Measurements from ENCODE around the gene NOTCH1.

NOTCH1 gene

DNA sequence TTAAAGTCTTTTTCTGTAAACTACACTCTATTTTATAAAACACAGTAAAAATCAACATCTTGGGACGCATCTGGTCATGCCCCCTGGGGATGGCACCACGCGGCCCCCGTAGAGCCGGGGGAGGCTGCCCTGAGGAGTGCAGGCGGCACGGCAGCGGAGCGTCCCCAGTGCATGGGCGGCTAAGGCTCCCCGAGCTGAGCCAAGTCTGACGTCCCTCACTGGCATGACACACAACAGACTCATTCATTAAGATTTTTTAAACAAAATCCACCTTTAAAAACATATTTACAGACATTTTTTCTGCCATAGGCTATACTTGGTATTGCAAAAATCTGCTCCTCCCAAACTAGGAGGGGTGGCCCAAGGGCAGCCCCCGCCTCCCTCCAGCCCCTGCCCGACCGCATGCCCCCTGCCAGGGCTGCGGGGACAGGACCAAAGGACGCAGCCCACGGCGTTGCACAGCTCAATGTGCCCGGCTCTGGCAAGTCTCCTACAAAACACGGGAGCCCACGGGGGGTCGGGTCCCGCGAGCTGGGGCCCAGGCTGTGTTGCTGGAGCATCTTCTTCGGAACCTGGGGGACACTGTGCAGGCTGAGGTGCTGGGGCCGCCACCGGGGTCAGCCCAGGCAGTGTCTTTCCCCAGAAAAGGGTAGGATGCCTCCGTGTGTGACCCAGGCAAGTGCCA, 51.2 kb downstream of the NOTCH1 start:
- peaks cover 0 to 30% of the 10 kb centered on the region in 2 experiments; a peak in 1 of 3 replicates for H3K36me3 ChIP-seq (ENCODE audit: control insufficient read depth in 2 of 2, insufficient read depth in 1 of 2, low read length in 2 of 2)
- ChIA-PET POLR2A (no interaction called here), CTCF (no interaction called here)
- no peak overlapping the region for H3K27ac ChIP-seq (ENCODE audit: extremely low read depth, low read depth, low read length)
- no peaks in the 10 kb centered on the region for H3K4me1 ChIP-seq (ENCODE audit: control insufficient read depth, insufficient read depth, low read length)
- TF ChIP-seq ZBTB49 (tag by site-specific recombination; IDR thresholded peaks at IDR 0.05; ENCODE audit: low read depth) (no peak), ZNF132 (tag by site-specific recombination; IDR thresholded peaks at IDR 0.05; ENCODE audit: borderline replicate concordance) (no peak), SP3 (tag by site-specific recombination; IDR thresholded peaks at IDR 0.05) (no peak), ZNF785 (tag by site-specific recombination; IDR thresholded peaks at IDR 0.05) (no peak), ZNF324 (tag by site-specific recombination; IDR thresholded peaks at IDR 0.05) (no peak), ZBTB17 (tag by site-specific recombination; IDR thresholded peaks at IDR 0.05) (no peak), ZNF112 (tag by site-specific recombination; IDR thresholded peaks at IDR 0.05) (no peak), ZNF449 (tag by site-specific recombination; IDR thresholded peaks at IDR 0.05) (no peak), MZF1 (tag by site-specific recombination; IDR thresholded peaks at IDR 0.05; ENCODE audit: borderline replicate concordance) (no peak), KLF8 (tag by site-specific recombination; IDR thresholded peaks at IDR 0.05) (no peak)
- no peak overlapping the region for H3K4me3 ChIP-seq (ENCODE audit: low read depth, low read length)
- H3K9me3 ChIP-seq (ENCODE audit: control insufficient read depth, insufficient read depth, low read depth, low read length): no peaks in the 10 kb centered on the region

GRCh38 chr9:136494012-136494411, 51.8 kb downstream of the NOTCH1 start:
- H3K4me3 ChIP-seq (ENCODE audit: low read depth, low read length): no peak overlapping the region
- TF ChIP-seq ZIC2 (tag by site-specific recombination; IDR thresholded peaks at IDR 0.05): peak; percentile 16; the same call in 1 of the 2 replicates
- no peak for TF ChIP-seq ZNF239 (tag by site-specific recombination; IDR thresholded peaks at IDR 0.05)
- ChIA-PET CTCF (no interaction called here), POLR2A (no interaction called here)
- H3K27ac ChIP-seq (ENCODE audit: extremely low read depth, low read depth, low read length): no peak overlapping the region
- H3K36me3 ChIP-seq (ENCODE audit: control insufficient read depth in 2 of 2, insufficient read depth in 1 of 2, low read length in 2 of 2): peaks cover 0 to 23% of the 10 kb centered on the region in 2 experiments; a peak in 1 of 3 replicates
- no peaks in the 10 kb centered on the region for H3K9me3 ChIP-seq (ENCODE audit: control insufficient read depth, insufficient read depth, low read depth, low read length)
- H3K4me1 ChIP-seq (ENCODE audit: control insufficient read depth, insufficient read depth, low read length): no peaks in the 10 kb centered on the region

- H3K27ac ChIP-seq (ENCODE audit: extremely low read depth, low read depth, low read length): no peak overlapping the region
- H3K4me3 ChIP-seq (ENCODE audit: low read depth, low read length): no peak overlapping the region
- no peaks in the 10 kb centered on the region for H3K4me1 ChIP-seq (ENCODE audit: control insufficient read depth, insufficient read depth, low read length)
- H3K9me3 ChIP-seq (ENCODE audit: control insufficient read depth, insufficient read depth, low read depth, low read length): no peaks in the 10 kb centered on the region
- POLR2A ChIA-PET: no interaction called here
- H3K36me3 ChIP-seq (ENCODE audit: control insufficient read depth in 2 of 2, insufficient read depth in 1 of 2, low read length in 2 of 2): peaks cover 0 to 19% of the 10 kb centered on the region in 2 experiments; a peak in 1 of 3 replicates
- CTCF ChIA-PET: interaction anchor here (0.6 kb wide), 1 partner anchor 20 kb away, joined by 3 read pairs; no protein-coding TSS in a partner anchor
- no peak for TF ChIP-seq ZNF837 (tag by site-specific recombination; IDR thresholded peaks at IDR 0.05)
- TF ChIP-seq ZSCAN23 (tag by site-specific recombination; IDR thresholded peaks at IDR 0.05): no peak
- TF ChIP-seq ZNF214 (tag by site-specific recombination; IDR thresholded peaks at IDR 0.05; ENCODE audit: borderline replicate concordance): no peak
- TF ChIP-seq, protein P1, sequence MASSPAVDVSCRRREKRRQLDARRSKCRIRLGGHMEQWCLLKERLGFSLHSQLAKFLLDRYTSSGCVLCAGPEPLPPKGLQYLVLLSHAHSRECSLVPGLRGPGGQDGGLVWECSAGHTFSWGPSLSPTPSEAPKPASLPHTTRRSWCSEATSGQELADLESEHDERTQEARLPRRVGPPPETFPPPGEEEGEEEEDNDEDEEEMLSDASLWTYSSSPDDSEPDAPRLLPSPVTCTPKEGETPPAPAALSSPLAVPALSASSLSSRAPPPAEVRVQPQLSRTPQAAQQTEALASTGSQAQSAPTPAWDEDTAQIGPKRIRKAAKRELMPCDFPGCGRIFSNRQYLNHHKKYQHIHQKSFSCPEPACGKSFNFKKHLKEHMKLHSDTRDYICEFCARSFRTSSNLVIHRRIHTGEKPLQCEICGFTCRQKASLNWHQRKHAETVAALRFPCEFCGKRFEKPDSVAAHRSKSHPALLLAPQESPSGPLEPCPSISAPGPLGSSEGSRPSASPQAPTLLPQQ (tag by site-specific recombination; IDR thresholded peaks at IDR 0.05): no peak
- no peak for TF ChIP-seq ZNF133 (tag by site-specific recombination; IDR thresholded peaks at IDR 0.05)
- no peak for TF ChIP-seq SP3 (tag by site-specific recombination; IDR thresholded peaks at IDR 0.05)
- no peak for TF ChIP-seq ZNF341 (tag by site-specific recombination; IDR thresholded peaks at IDR 0.05; ENCODE audit: low read depth)
- no peak for TF ChIP-seq YY2 (tag by site-specific recombination; IDR thresholded peaks at IDR 0.05)
- TF ChIP-seq ZNF155 (tag by site-specific recombination; IDR thresholded peaks at IDR 0.05): no peak
- TF ChIP-seq KLF9 (tag by site-specific recombination; IDR thresholded peaks at IDR 0.05; ENCODE audit: low read depth): no peak
- TF ChIP-seq ZNF37A (tag by site-specific recombination; IDR thresholded peaks at IDR 0.05): no peak
- no peak for TF ChIP-seq ZNF280D (tag by site-specific recombination; IDR thresholded peaks at IDR 0.05)
- no peak for TF ChIP-seq ZNF24 (tag by site-specific recombination; IDR thresholded peaks at IDR 0.05)
These were observed 52.3 kb downstream of the NOTCH1 start for GRCh38 chr9:136493567-136493971.
